ENCODE results near the gene CEACAM1.
"Not testable (repeated sequence)": the region's sequence is repeated elsewhere in the genome, so short reads cannot be mapped to it uniquely, and the experiment has no call there.

CEACAM1 gene

GRCh38 chr19:42472402-42473147 lies 55.7 kb downstream of the CEACAM1 start:
- no peak for DNase-seq

GRCh38 chr19:42471554-42472249 lies 56.6 kb downstream of the CEACAM1 start:
- DNase-seq: no peak

GRCh38 chr19:42469311-42470235 lies 58.7 kb downstream of the CEACAM1 start:
- no peak for DNase-seq

GRCh38 chr19:42468273-42468796 lies 59.9 kb downstream of the CEACAM1 start:
- DNase-seq: peak; percentile 95

GRCh38 chr19:42467183-42467760 lies 61.0 kb downstream of the CEACAM1 start:
- no peak for DNase-seq

- no peak for DNase-seq
Measured at GRCh38 chr19:42466521-42467182, 61.6 kb downstream of the CEACAM1 start.

GRCh38 chr19:42465827-42466280 lies 62.4 kb downstream of the CEACAM1 start:
- no peak for DNase-seq

GRCh38 chr19:42461700-42462324 lies 66.5 kb downstream of the CEACAM1 start:
- DNase-seq: no peak

GRCh38 chr19:42461231-42461630 lies 67.0 kb downstream of the CEACAM1 start:
- not testable (repeated sequence) for DNase-seq

- no peak for DNase-seq
Measured at GRCh38 chr19:42459926-42460325, 68.4 kb downstream of the CEACAM1 start.
